SU-DHL-6 (cell line): ENCODE data around the gene SETD5.

ENCODE experiments used
- H2AFZ ChIP-seq: fragments of 200-600 bp; sonication (generic); 2 replicates; pipeline ENCODE4 v1.6.1; 2014; ENCODE audit warnings: low read depth, mild to moderate bottlenecking, moderate library complexity, mixed read lengths, antibody characterized with exemption, low read length; ENCODE audit not compliant: severe bottlenecking
- H3F3A ChIP-seq: fragments of 200-600 bp; shearing (Covaris generic); 2 replicates; pipeline ENCODE4 v1.6.0; 2016; ENCODE audit warnings: antibody characterized with exemption, mild to moderate bottlenecking; ENCODE audit not compliant: insufficient read depth
- H3K27ac ChIP-seq: fragments of 200-600 bp; sonication (generic); 2 replicates; pipeline ENCODE4 v1.5.1; 2016; ENCODE audit warnings: low read depth, mild to moderate bottlenecking, low read length, moderate library complexity, mixed read lengths
- H3K27me3 ChIP-seq: fragments of 200-600 bp; sonication (generic), shearing (Covaris generic); 2 replicates; pipeline ENCODE4 v1.6.0; 2014; ENCODE audit warnings: mild to moderate bottlenecking, low read length
- H3K36me3 ChIP-seq: fragments of 200-600 bp; sonication (generic); 2 replicates; pipeline ENCODE4 v1.6.1; 2014; ENCODE audit warnings: mild to moderate bottlenecking, low read length, mixed read lengths
- H3K4me2 ChIP-seq: fragments of 300-600, 200-600 bp; shearing (Covaris generic), sonication (generic); 2 replicates; pipeline ENCODE4 v1.6.0; 2014; ENCODE audit warnings: low read length, low read depth, mild to moderate bottlenecking; ENCODE audit not compliant: poor library complexity, severe bottlenecking
- H3K4me3 ChIP-seq: fragments of 200-600 bp; sonication (generic); 2 replicates; pipeline ENCODE4 v1.5.1; 2014; ENCODE audit warnings: antibody characterized with exemption, low read length, mild to moderate bottlenecking, mixed read lengths; ENCODE audit not compliant: insufficient read depth, poor library complexity, severe bottlenecking
- H3K79me2 ChIP-seq: fragments of 200-600 bp; sonication (generic); 2 replicates; pipeline ENCODE4 v1.6.1; 2014; ENCODE audit warnings: mild to moderate bottlenecking, low read length, moderate library complexity; ENCODE audit not compliant: insufficient read depth
- H3K9ac ChIP-seq: fragments of 200-600 bp; sonication (generic); 2 replicates; pipeline ENCODE4 v1.7.0; 2014; ENCODE audit warnings: mild to moderate bottlenecking, low read length
- H3K9me2 ChIP-seq: fragments of 200-600 bp; sonication (generic); replicated peaks from 2 replicates; pipeline ENCODE4 v1.6.1; 2014; ENCODE audit warnings: low read length; ENCODE audit not compliant: insufficient read depth
- H3K9me3 ChIP-seq: fragments of 200-600 bp; sonication (generic); 2 replicates; pipeline ENCODE4 v1.6.1; 2014; ENCODE audit warnings: low read length, mixed read lengths; ENCODE audit not compliant: insufficient read depth
- H4K20me1 ChIP-seq: fragments of 200-600 bp; sonication (generic); 2 replicates; pipeline ENCODE4 v1.6.1; 2014; ENCODE audit warnings: low read depth, mild to moderate bottlenecking, antibody characterized with exemption, low read length, moderate library complexity, mixed read lengths
- CTCF ChIP-seq: fragments of 200-600 bp; sonication (generic); IDR thresholded peaks from one replicate; pipeline ENCODE4 v1.5.1; 2017; ENCODE audit warnings: antibody characterized with exemption, mild to moderate bottlenecking, low read length, moderate library complexity; ENCODE audit not compliant: insufficient read depth, poor library complexity, severe bottlenecking
- EZH2phosphoT487 ChIP-seq: fragments of 200-600 bp; sonication (generic), shearing (Covaris generic); conservative IDR thresholded peaks from 2 replicates; pipeline ENCODE4 v1.6.1; 2018; ENCODE audit warnings: mild to moderate bottlenecking, antibody characterized with exemption, low read length, moderate library complexity, mixed read lengths

The SETD5 gene

DNA sequence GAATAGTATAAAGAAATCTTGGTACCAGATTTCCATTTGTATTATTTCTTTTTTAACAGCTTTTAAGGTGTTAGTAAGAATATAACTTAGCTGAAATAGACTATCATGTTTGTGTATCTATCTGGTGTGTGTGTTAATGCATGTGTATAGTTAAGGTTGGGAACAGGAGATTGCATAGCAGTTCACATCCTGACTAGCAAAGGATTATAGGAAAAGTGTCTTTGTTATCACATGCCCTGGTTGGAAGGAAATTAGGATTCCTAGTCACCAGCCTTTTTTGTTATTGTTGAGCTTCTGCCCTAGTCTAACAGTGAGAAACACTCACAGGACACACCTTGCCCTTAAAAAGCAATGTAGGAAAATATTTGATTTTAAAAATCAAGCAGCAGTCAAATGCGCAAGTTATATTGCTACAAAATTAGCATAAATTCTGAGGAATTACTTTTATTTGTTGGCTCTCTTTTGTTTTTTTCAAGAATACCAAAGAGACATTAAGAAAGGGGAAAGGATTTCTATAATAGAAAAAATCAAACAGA, 58.2 kb downstream of the SETD5 start:
- peaks cover 81% of the 10 kb centered on the region for H3K36me3 ChIP-seq
- H3K79me2 ChIP-seq, result peaks cover 10% of the 10 kb centered on the region; the same call in 1 of the 2 replicates

DNA sequence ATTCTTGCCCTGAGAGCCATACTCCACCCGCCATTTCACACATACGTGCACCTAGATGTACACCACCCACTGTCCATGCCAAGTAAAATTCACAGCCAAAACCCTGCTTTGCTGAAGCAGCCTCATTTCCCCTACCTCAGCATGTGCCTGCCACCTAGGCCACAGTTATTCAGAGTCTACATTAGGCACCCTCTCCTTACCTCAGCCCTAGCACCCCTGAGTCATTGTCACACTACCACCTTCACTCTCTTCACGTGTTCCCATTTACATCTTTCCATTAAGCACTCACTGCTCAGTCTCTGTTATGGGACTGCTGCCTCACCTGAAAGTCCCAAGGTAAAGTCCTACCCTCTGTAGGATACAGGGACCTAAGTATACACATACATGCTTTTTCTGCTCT, 70.0 kb downstream of the SETD5 start:
- Histone ChIP-seq H3F3A (no peaks in the 10 kb centered on the region), H3K4me3 (no peak overlapping the region), H3K9ac (no peak overlapping the region)

More for the DNA sequence above, 58.2 kb downstream of the SETD5 start:
- no peak overlapping the region for H2AFZ ChIP-seq
- no peak overlapping the region for H3K27ac ChIP-seq
- H4K20me1 ChIP-seq, result no peaks in the 10 kb centered on the region
- H3K4me2 ChIP-seq, result no peak overlapping the region
- H3K9me3 ChIP-seq, result no peaks in the 10 kb centered on the region
- TF ChIP-seq EZH2phosphoT487, result no peak
- TF ChIP-seq CTCF, result no peak
- H3K9me2 ChIP-seq, result no peaks in the 10 kb centered on the region
- H3F3A ChIP-seq, result peaks cover 8% of the 10 kb centered on the region; the same call in 1 of the 2 replicates
- H3K27me3 ChIP-seq, result no peaks in the 10 kb centered on the region
- H3K9ac ChIP-seq, result no peak overlapping the region
- no peak overlapping the region for H3K4me3 ChIP-seq

DNA sequence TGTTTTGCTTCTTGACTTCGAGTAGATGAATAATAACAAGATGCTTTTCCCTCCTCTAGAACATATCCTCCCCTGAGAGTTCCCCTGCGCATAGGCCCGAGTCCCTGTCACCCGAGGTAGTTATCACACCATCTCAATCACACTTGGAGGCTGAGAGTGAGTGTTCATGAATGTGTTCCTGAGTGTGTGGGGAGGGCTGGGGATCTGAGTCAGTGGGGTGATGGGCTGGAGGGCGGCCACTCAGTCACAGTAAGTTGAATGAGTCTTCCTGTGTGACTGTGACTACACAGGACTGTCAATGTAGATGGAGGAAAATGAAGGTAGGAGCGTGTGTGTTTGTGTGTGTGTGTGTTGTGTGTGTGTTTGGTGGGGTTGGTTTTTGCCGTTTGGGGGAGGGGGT, 71.0 kb downstream of the SETD5 start:
- Histone ChIP-seq H3F3A (no peaks in the 10 kb centered on the region), H3K4me3 (no peak overlapping the region), H3K9ac (no peak overlapping the region), H3K27me3 (no peaks in the 10 kb centered on the region), H3K4me2 (no peak overlapping the region), H3K9me3 (no peaks in the 10 kb centered on the region), H4K20me1 (no peaks in the 10 kb centered on the region), H3K27ac (no peak overlapping the region), H3K79me2 (no peaks in the 10 kb centered on the region; the same call in 1 of the 2 replicates), H2AFZ (no peak overlapping the region), H3K9me2 (no peaks in the 10 kb centered on the region), H3K36me3 (peaks cover 69% of the 10 kb centered on the region)
- no peak for TF ChIP-seq CTCF
- no peak for TF ChIP-seq EZH2phosphoT487

More for the DNA sequence above, 70.0 kb downstream of the SETD5 start:
- Histone ChIP-seq H3K36me3 (peaks cover 60% of the 10 kb centered on the region), H2AFZ (no peak overlapping the region), H3K27me3 (no peaks in the 10 kb centered on the region), H3K79me2 (no peaks in the 10 kb centered on the region; the same call in 1 of the 2 replicates), H3K9me3 (no peaks in the 10 kb centered on the region), H3K27ac (no peak overlapping the region), H3K9me2 (no peaks in the 10 kb centered on the region), H4K20me1 (no peaks in the 10 kb centered on the region), H3K4me2 (no peak overlapping the region)
- TF ChIP-seq CTCF (no peak), EZH2phosphoT487 (no peak)
